Endothelial cell of umbilical vein (primary cell): ENCODE data around the gene TMEM229B. TPM values are rescaled to one million over a fixed set of nuclear protein-coding genes. Genes with fewer than 3 reads are reported as not detected.

Experiments used
- BruUV-seq: library from RNA; stranded (reverse); fragments of 400-500 nt; replicated peaks from 2 replicates; lab custom pipeline; 2021; lab: Mats Ljungman, UMichigan
- CTCF ChIA-PET: fragments of 300-600, 350-600 bp; sonication (Branson Sonifier 250); formaldehyde crosslinking; loops from one replicate; lab custom pipeline; 2021; ENCODE audit warnings: antibody characterized with exemption, inconsistent platforms; lab: Charles Lee
- POLR2A ChIA-PET: fragments of 300-600, 350-600 bp; sonication (Branson Sonifier 250); formaldehyde crosslinking; loops from one replicate; lab custom pipeline; 2021; ENCODE audit warnings: antibody characterized with exemption, inconsistent platforms; lab: Charles Lee
- DNase-seq: peaks from one replicate; pipeline ENCODE4 v3.0.0-alpha.2; 2011; ENCODE audit warnings: low read depth, low spot score
- FAIRE-seq: peaks from 2 replicates; lab custom pipeline; 2011; peaks lifted over from hg19 to GRCh38; lab: Jason Lieb, UNC
- H2AFZ ChIP-seq: 2 replicates; pipeline ENCODE4 v1.6.0; 2012; ENCODE audit warnings: low read depth, low read length, control low read depth, inconsistent platforms
- H3K27ac ChIP-seq: 2 replicates; pipeline ENCODE4 v1.5.1; 2011; ENCODE audit warnings: low read depth, mild to moderate bottlenecking, control low read depth, low read length, moderate library complexity; ENCODE audit not compliant: insufficient read depth
- H3K27me3 ChIP-seq, 2 experiments: 2 replicates each; pipeline versions ENCODE4 v1.6.0 to v1.6.1; 2011; ENCODE audit warnings: low read length in 2 of 2, mixed read lengths in 1 of 2; ENCODE audit not compliant: control insufficient read depth in 2 of 2, insufficient read depth in 2 of 2
- H3K36me3 ChIP-seq, 2 experiments: 2 replicates in 1 of 2; 3 replicates in 1 of 2; pipeline ENCODE4 v1.5.1; 2011; ENCODE audit warnings: low read length in 2 of 2, mild to moderate bottlenecking in 1 of 2, moderate library complexity in 1 of 2; ENCODE audit not compliant: control insufficient read depth in 2 of 2, insufficient read depth in 2 of 2; ENCODE audit errors: extremely low read depth in 1 of 2
- H3K4me1 ChIP-seq: 3 replicates; pipeline ENCODE4 v1.5.1; 2011; ENCODE audit warnings: mild to moderate bottlenecking, low read length; ENCODE audit not compliant: control insufficient read depth, insufficient read depth; ENCODE audit errors: extremely low read depth
- H3K4me2 ChIP-seq: 2 replicates; pipeline ENCODE4 v1.6.1; 2011; ENCODE audit warnings: low read length, control low read depth, mixed read lengths; ENCODE audit not compliant: insufficient read depth
- H3K4me3 ChIP-seq, 3 experiments: fragments of 200-600 bp in 1 of 3; sonication (generic), shearing (Covaris generic) in 1 of 3; replicated peaks in 1 of 3; 2 replicates each; pipeline ENCODE4 v1.5.1; 2011 to 2016; ENCODE audit warnings: control low read depth in 3 of 3, low read length in 3 of 3, mild to moderate bottlenecking in 2 of 3, inconsistent platforms in 1 of 3, low read depth in 1 of 3, moderate library complexity in 1 of 3; ENCODE audit not compliant: insufficient read depth in 1 of 3
- H3K79me2 ChIP-seq: 2 replicates; pipeline ENCODE4 v1.6.0; 2012; ENCODE audit warnings: low read length, inconsistent platforms; ENCODE audit not compliant: control insufficient read depth, insufficient read depth
- H3K9ac ChIP-seq: replicated peaks from 2 replicates; pipeline ENCODE3; 2011; ENCODE audit warnings: low read length, control low read depth; ENCODE audit not compliant: insufficient read depth; ENCODE audit errors: extremely low read depth
- H3K9me1 ChIP-seq: replicated peaks from 3 replicates; pipeline ENCODE4 v1.6.0; 2011; ENCODE audit warnings: mild to moderate bottlenecking, low read length; ENCODE audit not compliant: control insufficient read depth, insufficient read depth; ENCODE audit errors: extremely low read depth
- H3K9me3 ChIP-seq: replicated peaks from 2 replicates; pipeline ENCODE4 v1.5.1; 2012; ENCODE audit warnings: low read length, inconsistent platforms; ENCODE audit not compliant: control insufficient read depth, insufficient read depth
- H4K20me1 ChIP-seq: replicated peaks from 2 replicates; pipeline ENCODE3; 2011; ENCODE audit warnings: mild to moderate bottlenecking, low read length; ENCODE audit not compliant: control insufficient read depth, insufficient read depth; ENCODE audit errors: extremely low read depth
- EZH2 ChIP-seq: IDR thresholded peaks from 2 replicates; pipeline ENCODE4 v1.6.1; 2012; ENCODE audit warnings: borderline replicate concordance, low read depth, mild to moderate bottlenecking, moderate library complexity, low read length, inconsistent platforms; ENCODE audit not compliant: severe bottlenecking
- FOS ChIP-seq: IDR thresholded peaks from 2 replicates; pipeline ENCODE4 v1.6.1; 2011; ENCODE audit warnings: mild to moderate bottlenecking, low read length, moderate library complexity, borderline replicate concordance; ENCODE audit not compliant: insufficient read depth
- GATA2 ChIP-seq: IDR thresholded peaks from 2 replicates; pipeline ENCODE4 v1.7.0; 2011; ENCODE audit warnings: low read depth, mild to moderate bottlenecking, moderate library complexity, mixed read lengths, low read length; ENCODE audit not compliant: insufficient read length, insufficient read depth
- JUN ChIP-seq: IDR thresholded peaks from 2 replicates; pipeline ENCODE4 v1.6.1; 2011; ENCODE audit warnings: borderline replicate concordance, low read depth; ENCODE audit not compliant: insufficient read length, insufficient read depth
- MYC ChIP-seq: IDR thresholded peaks from one replicate; pipeline ENCODE4 v1.6.1; 2011; ENCODE audit warnings: mild to moderate bottlenecking, low read depth, low read length
- POLR2A ChIP-seq: IDR thresholded peaks from 2 replicates; pipeline ENCODE4 v1.6.1; 2012; ENCODE audit warnings: low read depth, mild to moderate bottlenecking, control low read depth, low read length
- POLR2AphosphoS5 ChIP-seq: IDR thresholded peaks from 2 replicates; pipeline ENCODE4 v1.6.1; 2012; ENCODE audit warnings: low read depth, mild to moderate bottlenecking, control low read depth, low read length, moderate library complexity; ENCODE audit not compliant: insufficient read depth
- dilution Hi-C: fragments of 300-500 bp; cut with MboI; formaldehyde crosslinking; loops from one replicate; pipeline ENCODE4 v1.15.0; 2019; ENCODE audit warnings: low sequenced_read_pairs; ENCODE audit not compliant: extremely low pct_ligation_motif_present
- intact Hi-C: fragments of 100-400 bp; cut with micrococcal nuclease; formaldehyde crosslinking; loops from one replicate; pipeline ENCODE4 v1.10.0; 2022
- polyA plus RNA-seq, 4 experiments: library from polyadenylated mRNA; depleted of rRNA in 3 of 4; stranded (reverse) in 3 of 4; unstranded in 1 of 4; fragments of >200 nt; gene quantifications; 2 replicates each; pipeline versions ENCODE4 v1.2.1 to v1.2.3, GENCODE V29; 2011 to 2012; ENCODE audit warnings: missing spikeins in 1 of 4
- total RNA-seq: library from RNA; stranded (reverse); gene quantifications from 2 replicates; pipeline ENCODE4 v1.2.3, GENCODE V29; 2021
- TF ChIP-seq, protein P1 (sequence below), 2 donors: IDR thresholded peaks; 1 replicate in 1 of 2; 2 replicates in 1 of 2; pipeline ENCODE4 v1.5.1; 2011; ENCODE audit warnings: low read length in 2 of 2, mild to moderate bottlenecking in 2 of 2, moderate library complexity in 2 of 2, control low read depth in 1 of 2, inconsistent platforms in 1 of 2, low read depth in 1 of 2; ENCODE audit not compliant: insufficient read depth in 1 of 2; ENCODE audit errors: extremely low read depth in 1 of 2
- TF ChIP-seq, protein P2 (sequence below): IDR thresholded peaks from 2 replicates; pipeline ENCODE4 v1.6.1; 2011; ENCODE audit not compliant: insufficient read depth, insufficient read length

TMEM229B gene
- total and polyA plus RNA-seq, 2 donors (not counting 3 experiments of a cell fraction or from before 2014, with no cell fraction given), result 0.03 TPM; not detected in 1

DNA sequence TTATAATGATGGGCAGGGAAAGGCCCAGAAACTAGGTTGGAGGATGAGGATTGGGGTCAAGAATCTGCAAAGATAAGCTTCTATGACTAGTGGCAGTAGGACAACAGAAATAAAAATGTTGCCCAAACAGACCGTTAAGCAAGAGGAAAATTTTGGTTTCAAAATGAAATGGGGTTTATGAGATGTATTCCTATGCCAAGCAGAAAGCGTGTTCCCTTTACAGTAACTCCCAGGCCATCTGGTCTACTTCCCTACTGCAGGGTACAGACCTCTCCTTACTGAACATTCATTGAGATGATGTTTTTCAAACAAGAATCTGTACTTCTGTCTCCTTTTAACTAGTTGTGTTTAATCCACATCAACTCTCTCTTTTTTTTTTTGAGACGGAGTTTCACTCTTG lies 20.4 kb upstream of the TMEM229B start:
- BruUV-seq, result no TSS peak
- H3K9ac ChIP-seq, result no peak overlapping the region
- no peak overlapping the region for H3K4me2 ChIP-seq
- H3K9me1 ChIP-seq, result no peaks in the 10 kb centered on the region
- no peaks in the 10 kb centered on the region for H3K9me3 ChIP-seq
- FAIRE-seq (no peak), DNase-seq (no peak)
- intact Hi-C loops (no loop called here), dilution Hi-C loops (no loop called here)
- no peak overlapping the region for H2AFZ ChIP-seq
- no peak overlapping the region for H3K27ac ChIP-seq
- H3K79me2 ChIP-seq, result no peaks in the 10 kb centered on the region
- H3K4me1 ChIP-seq, result no peaks in the 10 kb centered on the region
- H3K4me3 ChIP-seq, result no peak overlapping the region
- CTCF ChIA-PET, result interaction anchor here (1.2 to 7.0 kb wide), 4 partner anchors 9 to 82 kb away, joined by 3 to 54 read pairs (median 6); no protein-coding TSS in a partner anchor
- POLR2A ChIA-PET, result no interaction called here
- peaks cover 8 to 27% of the 10 kb centered on the region in 2 experiments for H3K27me3 ChIP-seq
- H4K20me1 ChIP-seq, result no peaks in the 10 kb centered on the region
- TF ChIP-seq POLR2AphosphoS5, result no peak
- TF ChIP-seq GATA2, result no peak
- no peak for TF ChIP-seq FOS
- TF ChIP-seq JUN, result no peak
- no peak for TF ChIP-seq MYC
- no peak for TF ChIP-seq POLR2A
- no peak for TF ChIP-seq EZH2
- no peaks in the 10 kb centered on the region for H3K36me3 ChIP-seq

DNA sequence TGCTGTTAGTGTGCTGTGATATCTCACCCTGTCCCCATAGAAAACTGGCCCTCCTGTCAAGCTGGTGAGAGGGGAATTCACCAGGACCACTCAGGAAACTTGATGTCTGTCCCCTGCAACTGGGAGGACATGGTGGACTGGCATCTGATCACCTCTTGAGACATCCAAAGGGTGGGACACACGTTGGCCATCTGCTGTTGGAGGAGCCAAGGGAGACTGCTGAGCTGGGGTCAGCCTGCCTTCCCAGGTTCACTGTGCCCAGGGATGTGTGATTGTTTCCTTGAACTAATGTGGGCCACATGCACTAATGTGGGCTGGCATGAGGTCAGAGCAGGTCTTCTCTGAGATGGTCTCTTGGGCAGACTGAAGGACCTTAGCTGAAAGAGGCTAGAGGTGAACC lies 16.7 kb upstream of the TMEM229B start:
- no TSS peak for BruUV-seq
- Histone ChIP-seq H4K20me1 (no peaks in the 10 kb centered on the region), H3K36me3 (no peaks in the 10 kb centered on the region), H3K27ac (no peak overlapping the region), H3K4me3 (no peak overlapping the region), H3K9ac (no peak overlapping the region), H3K9me3 (no peaks in the 10 kb centered on the region), H3K9me1 (no peaks in the 10 kb centered on the region), H3K4me1 (no peaks in the 10 kb centered on the region), H3K79me2 (no peaks in the 10 kb centered on the region), H3K4me2 (no peak overlapping the region), H2AFZ (no peak overlapping the region), H3K27me3 (peaks cover 2 to 4% of the 10 kb centered on the region in 2 experiments)
- ChIA-PET POLR2A (no interaction called here), CTCF (interaction anchor here (2.0 kb wide), 1 partner anchor 22 kb away, joined by 5 read pairs; no protein-coding TSS in a partner anchor)
- no peak for DNase-seq
- dilution Hi-C loops (no loop called here), intact Hi-C loops (no loop called here)
- no peak for TF ChIP-seq EZH2
- TF ChIP-seq POLR2A, result no peak
- no peak for TF ChIP-seq GATA2
- TF ChIP-seq MYC, result no peak
- no peak for TF ChIP-seq FOS
- TF ChIP-seq, protein P1, sequence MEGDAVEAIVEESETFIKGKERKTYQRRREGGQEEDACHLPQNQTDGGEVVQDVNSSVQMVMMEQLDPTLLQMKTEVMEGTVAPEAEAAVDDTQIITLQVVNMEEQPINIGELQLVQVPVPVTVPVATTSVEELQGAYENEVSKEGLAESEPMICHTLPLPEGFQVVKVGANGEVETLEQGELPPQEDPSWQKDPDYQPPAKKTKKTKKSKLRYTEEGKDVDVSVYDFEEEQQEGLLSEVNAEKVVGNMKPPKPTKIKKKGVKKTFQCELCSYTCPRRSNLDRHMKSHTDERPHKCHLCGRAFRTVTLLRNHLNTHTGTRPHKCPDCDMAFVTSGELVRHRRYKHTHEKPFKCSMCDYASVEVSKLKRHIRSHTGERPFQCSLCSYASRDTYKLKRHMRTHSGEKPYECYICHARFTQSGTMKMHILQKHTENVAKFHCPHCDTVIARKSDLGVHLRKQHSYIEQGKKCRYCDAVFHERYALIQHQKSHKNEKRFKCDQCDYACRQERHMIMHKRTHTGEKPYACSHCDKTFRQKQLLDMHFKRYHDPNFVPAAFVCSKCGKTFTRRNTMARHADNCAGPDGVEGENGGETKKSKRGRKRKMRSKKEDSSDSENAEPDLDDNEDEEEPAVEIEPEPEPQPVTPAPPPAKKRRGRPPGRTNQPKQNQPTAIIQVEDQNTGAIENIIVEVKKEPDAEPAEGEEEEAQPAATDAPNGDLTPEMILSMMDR (IDR thresholded peaks at IDR 0.05; ENCODE audit: extremely low read depth in 1 of 2, insufficient read depth in 1 of 2, low read depth in 1 of 2, low read length in 2 of 2), result no peak
- no peak for TF ChIP-seq POLR2AphosphoS5
- TF ChIP-seq, protein P2, sequence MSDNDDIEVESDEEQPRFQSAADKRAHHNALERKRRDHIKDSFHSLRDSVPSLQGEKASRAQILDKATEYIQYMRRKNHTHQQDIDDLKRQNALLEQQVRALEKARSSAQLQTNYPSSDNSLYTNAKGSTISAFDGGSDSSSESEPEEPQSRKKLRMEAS, result no peak
- TF ChIP-seq JUN, result no peak
- no peak for FAIRE-seq
